Measurements from ENCODE around the gene MRPS7. TPM values are rescaled to one million over a fixed set of nuclear protein-coding genes. Genes with fewer than 3 reads are reported as not detected.

The MRPS7 gene
- total and polyA plus RNA-seq, 8 donors, result 6.7 to 136 (median 49.6) TPM

GRCh38 chr17:75260641-75261335 is 891 bp upstream of the MRPS7 start:
- no peaks in the 10 kb centered on the region for H3K9me3 ChIP-seq
- DNase-seq, result no peak
- H3K27me3 ChIP-seq, result no peaks in the 10 kb centered on the region
- H3K27ac ChIP-seq, result peak overlapping the region; percentile 87 to 95 (median 94)
- peaks cover 20 to 29% (median 27%) of the 10 kb centered on the region in 4 donors for H3K36me3 ChIP-seq
- WGBS, 5 donors, result 1 to 3% (median 1%) methylated on average over 17 to 31 of the region's 31 CpGs
- intact Hi-C loops (cut with DNase I; ENCODE audit: low total_unique reads), result no loop called here
- H3K4me3 ChIP-seq, result peak overlapping the region; percentile 67 to 97 (median 94)
- TF ChIP-seq POLR2A (IDR thresholded peaks at IDR 0.05) (no peak), CTCF (IDR thresholded peaks at IDR 0.05) (no peak), EP300 (IDR thresholded peaks at IDR 0.05) (no peak)
- H3K4me1 ChIP-seq, result peaks cover 24 to 58% (median 43%) of the 10 kb centered on the region in 4 donors

GRCh38 chr17:75262112-75262606 is 480 bp downstream of the MRPS7 start:
- DNase-seq, result peak in 1 of 2 donors; percentile 33
- intact Hi-C loops (cut with DNase I; ENCODE audit: low total_unique reads), result no loop called here
- Histone ChIP-seq H3K27ac (peak overlapping the region; percentile 87 to 95 (median 94)), H3K27me3 (no peaks in the 10 kb centered on the region), H3K4me3 (peak overlapping the region; percentile 67 to 97 (median 94)), H3K36me3 (peaks cover 32 to 43% (median 41%) of the 10 kb centered on the region in 4 donors), H3K4me1 (peaks cover 24 to 63% (median 43%) of the 10 kb centered on the region in 4 donors), H3K9me3 (no peaks in the 10 kb centered on the region)
- TF ChIP-seq POLR2A (IDR thresholded peaks at IDR 0.05), result no peak
- TF ChIP-seq POLR2AphosphoS5 (IDR thresholded peaks at IDR 0.05), result no peak
- TF ChIP-seq CTCF (IDR thresholded peaks at IDR 0.05), result no peak
- no peak for TF ChIP-seq EP300 (IDR thresholded peaks at IDR 0.05)
- WGBS, 5 donors, result 0 to 1% (median 0%) methylated on average over 23 of the region's 23 CpGs

GRCh38 chr17:75263055-75263454 is 1.4 kb downstream of the MRPS7 start:
- no peak overlapping the region for H3K4me3 ChIP-seq
- peaks cover 24 to 62% (median 44%) of the 10 kb centered on the region in 4 donors for H3K4me1 ChIP-seq
- no peak for DNase-seq
- no peaks in the 10 kb centered on the region for H3K9me3 ChIP-seq
- H3K27ac ChIP-seq, result no peak overlapping the region
- TF ChIP-seq POLR2A (IDR thresholded peaks at IDR 0.05), result no peak
- TF ChIP-seq EP300 (IDR thresholded peaks at IDR 0.05), result no peak
- no peak for TF ChIP-seq POLR2AphosphoS5 (IDR thresholded peaks at IDR 0.05)
- no peak for TF ChIP-seq CTCF (IDR thresholded peaks at IDR 0.05)
- 89 to 99% (median 93%) methylated on average over 4 of the region's 4 CpGs for WGBS, 5 donors
- no peaks in the 10 kb centered on the region for H3K27me3 ChIP-seq
- peaks cover 34 to 46% (median 44%) of the 10 kb centered on the region in 4 donors for H3K36me3 ChIP-seq
- intact Hi-C loops (cut with DNase I; ENCODE audit: low total_unique reads), result no loop called here

- intact Hi-C loops (cut with DNase I; ENCODE audit: low total_unique reads), result no loop called here
- Histone ChIP-seq H3K36me3 (peaks cover 34 to 46% (median 44%) of the 10 kb centered on the region in 4 donors), H3K27ac (no peak overlapping the region), H3K4me1 (peaks cover 19 to 58% (median 28%) of the 10 kb centered on the region in 4 donors), H3K4me3 (no peak overlapping the region), H3K27me3 (no peaks in the 10 kb centered on the region), H3K9me3 (no peaks in the 10 kb centered on the region)
- no peak for TF ChIP-seq CTCF (IDR thresholded peaks at IDR 0.05)
- no peak for TF ChIP-seq EP300 (IDR thresholded peaks at IDR 0.05)
- TF ChIP-seq POLR2AphosphoS5 (IDR thresholded peaks at IDR 0.05), result no peak
- no peak for TF ChIP-seq POLR2A (IDR thresholded peaks at IDR 0.05)
- 83 to 93% (median 89%) methylated on average over 15 to 17 of the region's 17 CpGs for WGBS, 5 donors
- no peak for DNase-seq
Measured at GRCh38 chr17:75265614-75266315, 4.1 kb downstream of the MRPS7 start.

Data from stomach (tissue), 9 donors.